HepG2 (cell line): ENCODE results near the gene GPER1. TPM values are rescaled to one million over a fixed set of nuclear protein-coding genes. Genes with fewer than 3 reads are reported as not detected.

Experiments used
- ATAC-seq: fragments of 200-7000 bp; cut with Tn5 transposase; 3 replicates; pipeline ENCODE4 v1.9.1; 2020; ENCODE audit warnings: mild to moderate bottlenecking, moderate library complexity
- BruUV-seq: library from RNA; stranded (reverse); fragments of 400-500 nt; replicated peaks from 2 replicates; lab custom pipeline; 2021; lab: Mats Ljungman, UMichigan
- CTCF ChIA-PET: fragments of 300-600 bp; formaldehyde crosslinking; extraction: SDS; loops from one replicate; lab custom pipeline; 2021; ENCODE audit warnings: low total read pairs, inconsistent platforms, low intra/inter-chr PET ratio; lab: Yijun Ruan, JAX
- POLR2A ChIA-PET: fragments of 350-600 bp; sonication (Branson Sonifier 250); formaldehyde crosslinking; loops from one replicate; lab custom pipeline; 2020; ENCODE audit warnings: antibody characterized with exemption, inconsistent platforms; lab: Yijun Ruan, JAX
- DNase-seq: peaks from one replicate; pipeline ENCODE4 v3.0.0-alpha.2; 2015; ENCODE audit warnings: low spot score
- FAIRE-seq: peaks from 3 replicates; lab custom pipeline; 2011; peaks lifted over from hg19 to GRCh38; lab: Jason Lieb, UNC
- H2AFZ ChIP-seq: one replicate; pipeline ENCODE4 v1.6.1; 2011; ENCODE audit warnings: low read length, inconsistent platforms
- H3K27ac ChIP-seq: fragments of 300-600 bp; 3 replicates; pipeline ENCODE4 v1.8.0; 2011; ENCODE audit warnings: mixed run types, mild to moderate bottlenecking, mixed read lengths, low read length, inconsistent platforms; ENCODE audit not compliant: insufficient read depth; ENCODE audit errors: extremely low read length
- H3K27me3 ChIP-seq, 2 experiments: fragments of 200-600 bp in 1 of 2; 2 replicates in 1 of 2; 3 replicates in 1 of 2; pipeline versions ENCODE4 v1.6.0 to v1.8.0; 2011; ENCODE audit warnings: low read length in 2 of 2, mild to moderate bottlenecking in 2 of 2, moderate library complexity in 2 of 2, inconsistent platforms in 1 of 2; ENCODE audit not compliant: insufficient read depth in 2 of 2, control insufficient read depth in 1 of 2
- H3K36me3 ChIP-seq, 2 experiments: fragments of 200-600 bp in 1 of 2; replicated peaks in 1 of 2; 2 replicates in 1 of 2; 3 replicates in 1 of 2; pipeline versions ENCODE4 v1.5.1 to v1.8.0; 2011; ENCODE audit warnings: low read length in 2 of 2, inconsistent platforms in 1 of 2; ENCODE audit not compliant: insufficient read depth in 2 of 2, control insufficient read depth in 1 of 2
- H3K4me1 ChIP-seq: 2 replicates; pipeline ENCODE4 v1.5.1; 2012; ENCODE audit warnings: low read length, inconsistent platforms; ENCODE audit not compliant: insufficient read depth
- H3K4me2 ChIP-seq: 2 replicates; pipeline ENCODE4 v1.6.0; 2011; ENCODE audit warnings: low read depth, low read length, inconsistent platforms
- H3K4me3 ChIP-seq, 3 experiments: fragments of 200-600 bp in 1 of 3; sonication (generic), shearing (Covaris generic) in 1 of 3; replicated peaks in 1 of 3; 2 replicates each; pipeline ENCODE4 v1.5.1; 2011 to 2016; ENCODE audit warnings: low read length in 3 of 3, inconsistent platforms in 2 of 3, low read depth in 2 of 3, mild to moderate bottlenecking in 2 of 3, control low read depth in 1 of 3, mixed read lengths in 1 of 3; ENCODE audit not compliant: insufficient read depth in 1 of 3
- H3K79me2 ChIP-seq: one replicate; pipeline ENCODE4 v1.6.1; 2011; ENCODE audit warnings: low read length, inconsistent platforms; ENCODE audit not compliant: insufficient read depth
- H3K9ac ChIP-seq: 2 replicates; pipeline ENCODE4 v1.6.0; 2011; ENCODE audit warnings: mild to moderate bottlenecking, low read depth, low read length, inconsistent platforms; ENCODE audit not compliant: insufficient read depth
- H3K9me3 ChIP-seq: 2 replicates; pipeline ENCODE4 v1.5.1; 2012; ENCODE audit warnings: mild to moderate bottlenecking, low read length
- H4K20me1 ChIP-seq: 2 replicates; pipeline ENCODE4 v1.6.0; 2011; ENCODE audit warnings: inconsistent platforms, mild to moderate bottlenecking, low read length, moderate library complexity; ENCODE audit not compliant: insufficient read depth
- BRD4 ChIP-seq: sonication (generic); formaldehyde crosslinking; IDR thresholded peaks from 2 replicates; pipeline ENCODE4 v1.4.0; 2020; ENCODE audit warnings: missing genetic modification reagents
- CC2D1A ChIP-seq: sonication (generic); formaldehyde crosslinking; IDR thresholded peaks from 2 replicates; pipeline ENCODE4 v1.8.1; 2023; ENCODE audit warnings: mild to moderate bottlenecking, missing genetic modification reagents
- IRF1 ChIP-seq: sonication (generic); formaldehyde crosslinking; IDR thresholded peaks from 2 replicates; pipeline ENCODE4 v1.4.0; 2020; ENCODE audit warnings: low read depth, mild to moderate bottlenecking, missing genetic modification reagents
- JUNB ChIP-seq: sonication (generic); formaldehyde crosslinking; IDR thresholded peaks from 2 replicates; pipeline ENCODE4 v1.8.0; 2022; ENCODE audit warnings: missing genetic modification reagents, mild to moderate bottlenecking, borderline replicate concordance
- KLF15 ChIP-seq: sonication (generic); formaldehyde crosslinking; IDR thresholded peaks from 2 replicates; pipeline ENCODE4 v1.8.1; 2023; ENCODE audit warnings: borderline replicate concordance, mild to moderate bottlenecking, inconsistent platforms, missing genetic modification reagents, mixed read lengths
- MBNL3 ChIP-seq: fragments of 250-450 bp; sonication (Bioruptor Pico); conservative IDR thresholded peaks from 2 replicates; pipeline ENCODE4 v1.8.0; 2022; ENCODE audit warnings: mild to moderate bottlenecking, inconsistent platforms
- PPARG ChIP-seq: conservative IDR thresholded peaks from 2 replicates; pipeline ENCODE4 v1.6.1; 2016; ENCODE audit warnings: missing biosample characterization, missing genetic modification reagents
- SNAPC5 ChIP-seq: sonication (generic); formaldehyde crosslinking; IDR thresholded peaks from 2 replicates; pipeline ENCODE4 v1.8.1; 2023; ENCODE audit warnings: mild to moderate bottlenecking, missing genetic modification reagents, borderline replicate concordance
- TFAP4 ChIP-seq: sonication (generic); IDR thresholded peaks from 2 replicates; pipeline ENCODE4 v1.6.1; 2016; ENCODE audit warnings: low read depth, borderline replicate concordance
- THAP8 ChIP-seq: sonication (generic); formaldehyde crosslinking; IDR thresholded peaks from 2 replicates; pipeline ENCODE4 v1.5.1; 2020; ENCODE audit warnings: missing genetic modification reagents, mild to moderate bottlenecking, borderline replicate concordance
- YEATS4 ChIP-seq: sonication (generic); formaldehyde crosslinking; IDR thresholded peaks from 2 replicates; pipeline ENCODE4 v1.4.0; 2020; ENCODE audit warnings: missing genetic modification reagents, borderline replicate concordance
- ZFP90 ChIP-seq: sonication (generic); formaldehyde crosslinking; IDR thresholded peaks from 2 replicates; pipeline ENCODE4 v1.8.0; 2022; ENCODE audit warnings: missing genetic modification reagents, mild to moderate bottlenecking, inconsistent platforms, borderline replicate concordance
- ZIK1 ChIP-seq: sonication (generic); formaldehyde crosslinking; IDR thresholded peaks from 2 replicates; pipeline ENCODE4 v1.5.0; 2020; ENCODE audit warnings: mild to moderate bottlenecking, low read depth, missing genetic modification reagents, borderline replicate concordance
- ZNF451 ChIP-seq: sonication (generic); formaldehyde crosslinking; IDR thresholded peaks from 2 replicates; pipeline ENCODE4 v1.5.0; 2020; ENCODE audit warnings: mild to moderate bottlenecking, missing genetic modification reagents
- ZNF484 ChIP-seq: sonication (generic); formaldehyde crosslinking; IDR thresholded peaks from 2 replicates; pipeline ENCODE4 v1.5.1; 2020; ENCODE audit warnings: mild to moderate bottlenecking, low read depth, missing genetic modification reagents, borderline replicate concordance
- ZNF780A ChIP-seq: sonication (generic); formaldehyde crosslinking; IDR thresholded peaks from 2 replicates; pipeline ENCODE4 v1.8.0; 2022; ENCODE audit warnings: mild to moderate bottlenecking, missing genetic modification reagents, moderate library complexity
- ZSCAN12 ChIP-seq: sonication (generic); formaldehyde crosslinking; IDR thresholded peaks from 2 replicates; pipeline ENCODE4 v1.9.0; 2021; ENCODE audit warnings: mild to moderate bottlenecking, missing genetic modification reagents
- WGBS: methylation state at CpG from one replicate; pipeline ENCODE4 v1.1.6; 2017; ENCODE audit warnings: low lambda C conversion rate; 5-methylcytosine and 5-hydroxymethylcytosine counted together
- in situ Hi-C: cut with HindIII; loops from 2 replicates; pipeline ENCODE4 v1.10.0; 2017; ENCODE audit warnings: low pct_unique_long_range_greater_than_20kb; ENCODE audit not compliant: extremely low pct_ligation_motif_present
- intact Hi-C: fragments of 100-400 bp; cut with micrococcal nuclease; formaldehyde crosslinking; loops from one replicate; pipeline ENCODE4 v1.10.0; 2022; ENCODE audit not compliant: unreplicated experiment
- polyA plus RNA-seq, 8 experiments: library from polyadenylated mRNA; depleted of rRNA in 3 of 8; stranded (reverse) in 7 of 8; unstranded in 1 of 8; fragments of >200 nt; fragmentation: Illumina TruSeq in 4 of 8; extraction: Trizol in 4 of 8; gene quantifications; 2 replicates each; pipeline versions ENCODE4 v1.2.1 to v1.2.3, GENCODE V29; 2011 to 2016; ENCODE audit warnings: low read depth in 4 of 8, missing spikeins in 1 of 8, mixed read lengths in 1 of 8; ENCODE audit not compliant: insufficient read depth in 1 of 8
- total RNA-seq, 5 experiments: library from RNA; depleted of rRNA; stranded (reverse); fragments of >200 nt; fragmentation: Illumina TruSeq; extraction: Trizol; gene quantifications; 2 replicates each; pipeline ENCODE4 v1.2.3, GENCODE V29; 2016; ENCODE audit warnings: low read depth in 1 of 5

Gene GPER1
- total and polyA plus RNA-seq, 2 of the 13 experiments (the other 11 are each of a cell fraction or from before 2014, with no cell fraction given), result 12.7 to 19.7 TPM

- TF ChIP-seq CC2D1A (CRISPR knock-in tag) (no peak), ZNF484 (CRISPR knock-in tag) (no peak), MBNL3 (CRISPR knock-in tag) (no peak), THAP8 (no peak), TFAP4 (no peak), ZSCAN12 (CRISPR knock-in tag) (no peak), ZNF451 (CRISPR knock-in tag) (no peak), PPARG (CRISPR knock-in tag) (no peak), IRF1 (CRISPR knock-in tag) (no peak), YEATS4 (CRISPR knock-in tag) (no peak), SNAPC5 (CRISPR knock-in tag) (no peak), ZIK1 (CRISPR knock-in tag) (no peak), BRD4 (CRISPR knock-in tag) (no peak), ZNF780A (no peak), KLF15 (no peak), JUNB (CRISPR knock-in tag) (no peak), ZFP90 (CRISPR knock-in tag) (no peak)
- Histone ChIP-seq H3K27me3 (no peaks in the 10 kb centered on the region), H3K9me3 (no peaks in the 10 kb centered on the region), H3K27ac (no peak overlapping the region), H3K4me3 (no peak overlapping the region), H3K4me2 (no peak overlapping the region), H2AFZ (no peak overlapping the region), H3K79me2 (peaks cover 20% of the 10 kb centered on the region), H4K20me1 (no peaks in the 10 kb centered on the region), H3K9ac (no peak overlapping the region), H3K4me1 (peaks cover 63% of the 10 kb centered on the region), H3K36me3 (peaks cover 2 to 15% of the 10 kb centered on the region in 2 experiments; a peak in 3 of 5 replicates)
- in situ Hi-C loops (no loop called here), intact Hi-C loops (no loop called here)
- ATAC-seq, result no peak
- DNase-seq, result no peak
- no peak for FAIRE-seq
- no TSS peak for BruUV-seq
- CTCF ChIA-PET, result no interaction called here
- WGBS, result 97% methylated on average over 28 of the region's 45 CpGs
- POLR2A ChIA-PET, result no interaction called here
Observed at GRCh38 chr7:1083729-1084657, 3.9 kb upstream of the GPER1 start.
